ENCODE results near the gene CADM4. TPM values are rescaled to one million over a fixed set of nuclear protein-coding genes. Genes with fewer than 3 reads are reported as not detected.

Gene CADM4
- total RNA-seq, 1 donor from 2014 or later: 7.7 TPM

DNA sequence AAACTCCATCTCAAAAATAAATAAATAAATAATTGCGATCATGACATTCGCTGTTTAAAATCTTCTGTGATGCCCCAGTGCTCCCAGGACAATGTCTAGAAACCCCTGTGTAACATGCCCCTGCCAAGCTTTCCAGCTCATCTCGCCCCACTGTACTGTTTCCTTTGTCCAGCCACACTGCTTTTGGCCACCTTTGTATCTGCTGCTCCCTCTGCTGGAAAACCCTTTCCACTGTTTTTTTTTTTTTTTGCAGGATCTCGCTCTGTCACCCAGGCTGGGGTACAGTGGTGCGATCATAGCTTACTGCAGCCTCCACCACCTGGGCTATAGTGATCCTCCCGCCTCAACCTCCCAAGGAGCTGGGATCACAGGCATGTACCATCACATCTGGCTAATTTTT, 22.8 kb upstream of the CADM4 start:
- peaks cover 5% of the 10 kb centered on the region for H3F3A ChIP-seq (ENCODE audit: low read depth)
- Mint-ChIP-seq H3K9me3 (no peaks in the 10 kb centered on the region), H3K27me3 (ENCODE audit: insufficient read depth, low read depth) (peaks cover 4% of the 10 kb centered on the region), H3K4me1 (peaks cover 10% of the 10 kb centered on the region), H3K4me3 (no peak overlapping the region), H3K36me3 (peaks cover 42% of the 10 kb centered on the region), H3K27ac (no peak overlapping the region)
- H3K4me2 ChIP-seq: no peak overlapping the region
- no peak overlapping the region for H3K27ac ChIP-seq
- no peaks in the 10 kb centered on the region for H3K36me3 ChIP-seq
- H3K79me2 ChIP-seq (ENCODE audit: low read depth): no peaks in the 10 kb centered on the region
- H3K27me3 ChIP-seq: peaks cover 6% of the 10 kb centered on the region
- no peak overlapping the region for H3K4me3 ChIP-seq
- no peaks in the 10 kb centered on the region for H4K20me1 ChIP-seq (ENCODE audit: low read depth)
- no peak for TF ChIP-seq EZH2phosphoT487 (IDR thresholded peaks at IDR 0.05)
- TF ChIP-seq EZH2 (IDR thresholded peaks at IDR 0.05): no peak
- TF ChIP-seq, protein P1, sequence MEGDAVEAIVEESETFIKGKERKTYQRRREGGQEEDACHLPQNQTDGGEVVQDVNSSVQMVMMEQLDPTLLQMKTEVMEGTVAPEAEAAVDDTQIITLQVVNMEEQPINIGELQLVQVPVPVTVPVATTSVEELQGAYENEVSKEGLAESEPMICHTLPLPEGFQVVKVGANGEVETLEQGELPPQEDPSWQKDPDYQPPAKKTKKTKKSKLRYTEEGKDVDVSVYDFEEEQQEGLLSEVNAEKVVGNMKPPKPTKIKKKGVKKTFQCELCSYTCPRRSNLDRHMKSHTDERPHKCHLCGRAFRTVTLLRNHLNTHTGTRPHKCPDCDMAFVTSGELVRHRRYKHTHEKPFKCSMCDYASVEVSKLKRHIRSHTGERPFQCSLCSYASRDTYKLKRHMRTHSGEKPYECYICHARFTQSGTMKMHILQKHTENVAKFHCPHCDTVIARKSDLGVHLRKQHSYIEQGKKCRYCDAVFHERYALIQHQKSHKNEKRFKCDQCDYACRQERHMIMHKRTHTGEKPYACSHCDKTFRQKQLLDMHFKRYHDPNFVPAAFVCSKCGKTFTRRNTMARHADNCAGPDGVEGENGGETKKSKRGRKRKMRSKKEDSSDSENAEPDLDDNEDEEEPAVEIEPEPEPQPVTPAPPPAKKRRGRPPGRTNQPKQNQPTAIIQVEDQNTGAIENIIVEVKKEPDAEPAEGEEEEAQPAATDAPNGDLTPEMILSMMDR (IDR thresholded peaks at IDR 0.05): peak; percentile 59
- H3K9ac ChIP-seq: no peak overlapping the region
- DNase-seq (ENCODE audit: low spot score): peak; percentile 59
- no peak overlapping the region for H2AFZ ChIP-seq (replicated peaks)
- no peaks in the 10 kb centered on the region for H3K9me3 ChIP-seq (ENCODE audit: low read depth)
- H3K4me1 ChIP-seq: peaks cover 4% of the 10 kb centered on the region

DNA sequence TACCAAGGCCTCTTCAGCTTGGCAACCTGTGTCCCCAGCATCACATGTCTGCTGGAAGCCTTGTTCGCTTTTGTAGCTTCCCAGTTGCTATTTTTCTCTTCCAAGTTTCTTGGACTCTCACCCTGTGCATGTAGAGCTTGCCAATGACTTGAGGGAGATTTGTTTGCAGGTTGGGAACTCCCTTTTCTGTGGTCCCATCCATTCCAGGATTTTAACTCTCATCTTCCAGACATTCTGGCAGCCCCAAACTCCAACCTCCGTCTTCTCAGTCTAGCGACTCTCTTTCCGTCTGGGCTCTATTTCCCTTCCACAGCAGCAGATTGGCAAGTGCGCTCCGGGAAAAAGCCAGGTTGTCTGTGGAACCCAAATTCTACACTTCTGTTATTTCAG, 21.3 kb upstream of the CADM4 start:
- Histone ChIP-seq H3K36me3 (no peaks in the 10 kb centered on the region), H4K20me1 (ENCODE audit: low read depth) (no peaks in the 10 kb centered on the region), H2AFZ (replicated peaks) (no peak overlapping the region), H3F3A (ENCODE audit: low read depth) (no peaks in the 10 kb centered on the region), H3K9me3 (ENCODE audit: low read depth) (no peaks in the 10 kb centered on the region), H3K4me1 (no peaks in the 10 kb centered on the region), H3K4me2 (no peak overlapping the region), H3K79me2 (ENCODE audit: low read depth) (no peaks in the 10 kb centered on the region), H3K4me3 (no peak overlapping the region), H3K9ac (no peak overlapping the region), H3K27ac (no peak overlapping the region), H3K27me3 (no peaks in the 10 kb centered on the region)
- H3K9me3 Mint-ChIP-seq: no peaks in the 10 kb centered on the region
- H3K27me3 Mint-ChIP-seq (ENCODE audit: insufficient read depth, low read depth): peaks cover 2% of the 10 kb centered on the region
- peaks cover 47% of the 10 kb centered on the region for H3K36me3 Mint-ChIP-seq
- DNase-seq (ENCODE audit: low spot score): no peak
- H3K27ac Mint-ChIP-seq: no peak overlapping the region
- TF ChIP-seq, protein P1 (IDR thresholded peaks at IDR 0.05): no peak
- TF ChIP-seq EZH2 (IDR thresholded peaks at IDR 0.05): no peak
- TF ChIP-seq EZH2phosphoT487 (IDR thresholded peaks at IDR 0.05): no peak
- no peak overlapping the region for H3K4me3 Mint-ChIP-seq
- H3K4me1 Mint-ChIP-seq: peaks cover 6% of the 10 kb centered on the region

DNA sequence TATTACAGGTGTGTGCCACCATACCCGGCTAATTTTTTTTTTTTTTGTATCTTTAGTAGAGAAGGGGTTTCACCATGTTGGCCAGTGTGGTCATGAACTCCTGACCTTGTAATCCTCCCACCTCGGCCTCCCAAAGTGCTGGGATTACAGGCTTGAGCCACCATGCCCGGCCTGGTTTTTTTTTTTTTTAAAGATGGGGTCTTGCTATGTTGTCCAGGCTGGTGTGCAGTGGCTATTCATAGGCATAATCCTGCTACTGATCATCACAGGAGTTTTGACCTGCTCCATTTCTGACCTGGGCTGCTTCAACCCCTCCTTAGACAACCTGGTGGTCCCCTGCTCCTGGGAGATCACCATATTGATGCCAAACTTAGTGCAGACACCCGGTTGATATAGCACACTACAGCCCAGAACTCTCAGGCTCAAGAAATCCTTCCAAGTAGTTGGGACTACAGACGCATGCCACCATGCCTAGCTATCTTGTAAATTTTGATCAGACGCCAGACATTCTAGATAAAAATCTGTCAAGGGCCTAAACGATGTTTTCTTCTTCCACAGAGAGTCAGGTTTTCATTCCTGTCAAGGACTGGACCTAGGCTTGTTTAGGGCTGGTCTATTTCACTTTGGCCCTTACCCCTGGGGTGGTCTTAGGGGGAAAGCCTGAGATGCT, 20.8 kb upstream of the CADM4 start:
- Mint-ChIP-seq H3K27me3 (ENCODE audit: insufficient read depth, low read depth) (peaks cover 2% of the 10 kb centered on the region), H3K4me1 (peaks cover 6% of the 10 kb centered on the region), H3K36me3 (peaks cover 51% of the 10 kb centered on the region), H3K9me3 (no peaks in the 10 kb centered on the region), H3K4me3 (no peak overlapping the region), H3K27ac (no peak overlapping the region)
- H3K4me1 ChIP-seq: no peaks in the 10 kb centered on the region
- no peak overlapping the region for H3K4me3 ChIP-seq
- no peaks in the 10 kb centered on the region for H3K9me3 ChIP-seq (ENCODE audit: low read depth)
- no peaks in the 10 kb centered on the region for H3K79me2 ChIP-seq (ENCODE audit: low read depth)
- no peak overlapping the region for H3K27ac ChIP-seq
- no peaks in the 10 kb centered on the region for H3K27me3 ChIP-seq
- DNase-seq (ENCODE audit: low spot score): no peak
- no peaks in the 10 kb centered on the region for H4K20me1 ChIP-seq (ENCODE audit: low read depth)
- H2AFZ ChIP-seq (replicated peaks): no peak overlapping the region
- H3K36me3 ChIP-seq: no peaks in the 10 kb centered on the region
- no peak overlapping the region for H3K4me2 ChIP-seq
- TF ChIP-seq, protein P1 (IDR thresholded peaks at IDR 0.05): no peak
- no peaks in the 10 kb centered on the region for H3F3A ChIP-seq (ENCODE audit: low read depth)
- no peak overlapping the region for H3K9ac ChIP-seq

Data from neural progenitor cell (in vitro differentiated cells).